Frontal cortex (tissue), 4 donors: ENCODE measurements around the gene CELF5. TPM values are rescaled to one million over a fixed set of nuclear protein-coding genes. Genes with fewer than 3 reads are reported as not detected.

ENCODE experiments used
- DNase-seq, 2 donors: peaks; one replicate each; pipeline ENCODE4 v3.0.0; 2012; ENCODE audit warnings: low spot score in 2 of 2
- FAIRE-seq: peaks from 2 replicates; lab custom pipeline; 2012; peaks lifted over from hg19 to GRCh38; lab: Jason Lieb, UNC
- total RNA-seq: library from RNA; depleted of rRNA; stranded (reverse); fragments of >200 nt; gene quantifications from one replicate; pipeline ENCODE4 v1.2.3, GENCODE V29; 2014
- donor health status: control.
- donor health status: control.
- donor health status: control.

The CELF5 gene
- 50.1 TPM for total RNA-seq

- FAIRE-seq: no peak
- DNase-seq: peak; percentile 88 to 89
Observed at GRCh38 chr19:3224346-3225168, at the start of gene CELF5. Gene CELF5 (plus strand): TSS chr19:3224661. CDS start chr19:3224740, 79 bp downstream.

DNA sequence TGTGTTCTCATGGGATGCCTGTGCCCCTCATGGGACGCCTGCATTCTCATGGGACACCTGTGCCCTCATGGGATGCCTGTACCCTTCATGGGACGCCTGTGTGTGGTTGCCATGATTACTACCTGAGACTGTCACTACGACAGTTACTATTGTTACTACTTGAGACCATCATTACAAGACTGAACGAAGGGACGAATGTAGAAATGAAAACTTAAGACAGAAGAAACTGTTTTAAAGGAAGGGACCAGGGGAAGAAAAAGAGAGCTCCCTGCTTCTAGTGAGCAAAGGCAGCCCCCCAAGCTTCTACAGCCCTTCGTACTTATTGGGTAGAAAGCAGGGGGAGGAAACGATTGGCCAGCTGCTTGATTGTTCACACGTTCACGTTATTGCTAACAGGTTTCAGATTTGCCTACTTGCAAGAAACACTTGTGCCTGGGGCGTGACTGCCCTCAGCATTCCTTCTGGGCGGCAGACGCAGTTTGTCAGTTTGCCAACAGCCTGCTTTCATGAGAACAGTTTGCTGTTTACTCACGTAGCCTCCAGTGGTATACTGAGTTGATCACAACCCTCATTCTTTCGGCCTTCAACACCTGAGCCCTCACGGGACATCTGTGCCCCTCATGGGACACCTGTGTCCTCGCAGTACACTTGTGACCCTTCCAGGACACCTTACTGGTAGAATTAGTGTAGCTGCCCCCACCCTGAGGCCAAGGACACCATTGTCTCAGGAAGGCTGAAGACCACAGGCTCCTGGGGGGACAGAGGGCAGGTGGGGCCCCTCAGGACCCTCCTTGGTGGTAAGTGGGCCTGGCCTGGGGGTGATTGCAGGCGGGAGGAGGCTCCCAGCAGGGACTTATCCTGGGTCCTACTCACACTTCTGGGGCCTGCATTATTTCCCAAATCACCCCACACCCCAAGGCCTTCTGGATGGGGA, 48.4 kb upstream of the CELF5 start:
- FAIRE-seq (no peak), DNase-seq (no peak)

GRCh38 chr19:3176715-3177501, 47.6 kb upstream of the CELF5 start:
- FAIRE-seq: no peak
- no peak for DNase-seq

DNA sequence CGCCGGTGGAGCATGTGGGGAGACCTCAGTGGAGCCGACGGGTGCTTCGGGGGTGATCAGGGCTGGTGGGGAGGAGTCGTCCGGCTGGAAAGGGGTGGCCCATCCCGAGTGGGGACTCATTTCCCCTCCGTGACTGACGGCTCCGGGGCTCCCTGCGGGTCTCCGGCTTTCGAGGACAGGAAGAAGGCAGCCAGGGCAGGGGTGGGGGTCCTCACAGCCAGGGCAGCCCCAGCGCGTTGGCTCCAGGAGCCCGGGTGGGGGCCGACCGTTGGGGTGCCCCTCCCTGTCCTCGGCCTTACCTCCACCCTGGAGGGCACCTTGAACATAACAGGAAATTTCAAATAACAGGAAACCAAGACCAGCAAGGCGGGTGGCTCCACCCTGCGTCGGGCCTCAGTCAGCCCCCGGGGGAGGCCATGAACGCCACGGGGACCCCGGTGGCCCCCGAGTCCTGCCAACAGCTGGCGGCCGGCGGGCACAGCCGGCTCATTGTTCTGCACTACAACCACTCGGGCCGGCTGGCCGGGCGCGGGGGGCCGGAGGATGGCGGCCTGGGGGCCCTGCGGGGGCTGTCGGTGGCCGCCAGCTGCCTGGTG, 46.0 kb upstream of the CELF5 start, which contains the start of gene S1PR4:
Gene S1PR4 (plus strand): TSS at position 393 of the 596 bp plus-strand sequence. CDS start 24 bp downstream, at position 417.
- FAIRE-seq: no peak

DNA sequence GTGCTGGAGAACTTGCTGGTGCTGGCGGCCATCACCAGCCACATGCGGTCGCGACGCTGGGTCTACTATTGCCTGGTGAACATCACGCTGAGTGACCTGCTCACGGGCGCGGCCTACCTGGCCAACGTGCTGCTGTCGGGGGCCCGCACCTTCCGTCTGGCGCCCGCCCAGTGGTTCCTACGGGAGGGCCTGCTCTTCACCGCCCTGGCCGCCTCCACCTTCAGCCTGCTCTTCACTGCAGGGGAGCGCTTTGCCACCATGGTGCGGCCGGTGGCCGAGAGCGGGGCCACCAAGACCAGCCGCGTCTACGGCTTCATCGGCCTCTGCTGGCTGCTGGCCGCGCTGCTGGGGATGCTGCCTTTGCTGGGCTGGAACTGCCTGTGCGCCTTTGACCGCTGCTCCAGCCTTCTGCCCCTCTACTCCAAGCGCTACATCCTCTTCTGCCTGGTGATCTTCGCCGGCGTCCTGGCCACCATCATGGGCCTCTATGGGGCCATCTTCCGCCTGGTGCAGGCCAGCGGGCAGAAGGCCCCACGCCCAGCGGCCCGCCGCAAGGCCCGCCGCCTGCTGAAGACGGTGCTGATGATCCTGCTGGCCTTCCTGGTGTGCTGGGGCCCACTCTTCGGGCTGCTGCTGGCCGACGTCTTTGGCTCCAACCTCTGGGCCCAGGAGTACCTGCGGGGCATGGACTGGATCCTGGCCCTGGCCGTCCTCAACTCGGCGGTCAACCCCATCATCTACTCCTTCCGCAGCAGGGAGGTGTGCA, 45.3 kb upstream of the CELF5 start:
- DNase-seq (no peak), FAIRE-seq (no peak)

More for the DNA sequence above, 46.0 kb upstream of the CELF5 start, which contains the start of gene S1PR4:
- DNase-seq: no peak

GRCh38 chr19:3179739-3180293, 44.6 kb upstream of the CELF5 start:
- DNase-seq (no peak), FAIRE-seq (no peak)

DNA sequence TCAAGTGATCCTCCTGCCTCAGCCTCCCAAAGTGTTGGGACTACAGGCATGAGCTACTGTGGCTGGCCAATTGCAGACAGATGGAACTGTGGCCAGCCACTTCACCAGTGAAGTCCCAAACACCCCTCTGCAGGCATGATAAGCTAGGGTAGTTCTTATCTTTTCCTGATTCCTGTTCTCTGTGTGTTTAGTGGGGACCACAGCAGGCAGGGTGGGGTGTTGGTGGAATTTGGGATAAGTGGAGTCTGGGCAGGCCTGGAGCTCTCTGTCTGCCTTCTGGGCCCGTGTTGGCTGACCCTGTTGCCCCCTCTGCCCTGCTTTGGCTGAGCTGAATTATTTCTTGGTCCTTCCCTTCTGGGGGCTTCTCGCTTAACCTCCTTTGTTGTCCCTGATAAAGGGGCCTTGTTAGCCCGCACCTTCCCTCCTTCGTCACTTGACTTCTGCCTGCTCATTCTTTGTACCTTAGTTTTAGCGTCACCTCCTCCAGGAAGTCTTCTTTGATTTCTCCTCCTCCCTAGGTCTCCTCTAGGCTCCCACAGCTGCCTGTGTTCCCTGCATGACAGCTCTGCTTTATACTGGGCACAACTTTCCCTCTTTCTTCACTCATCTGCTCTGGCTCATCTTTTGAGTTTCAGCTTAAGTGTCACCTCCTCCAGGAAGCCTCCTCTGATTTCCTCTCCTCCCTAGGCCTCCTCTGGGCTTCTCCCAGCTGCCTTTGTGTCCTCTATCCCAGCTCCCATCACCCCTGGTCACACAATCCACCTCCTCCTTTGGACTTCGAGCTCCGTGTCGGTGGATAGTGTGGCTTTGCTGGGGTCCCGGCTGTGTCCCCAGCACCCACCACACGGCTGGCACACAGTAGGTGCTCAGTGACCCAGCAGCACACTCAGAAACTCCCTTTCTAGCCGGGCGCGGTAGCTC, 40.5 kb upstream of the CELF5 start:
- FAIRE-seq: no peak
- no peak for DNase-seq

DNA sequence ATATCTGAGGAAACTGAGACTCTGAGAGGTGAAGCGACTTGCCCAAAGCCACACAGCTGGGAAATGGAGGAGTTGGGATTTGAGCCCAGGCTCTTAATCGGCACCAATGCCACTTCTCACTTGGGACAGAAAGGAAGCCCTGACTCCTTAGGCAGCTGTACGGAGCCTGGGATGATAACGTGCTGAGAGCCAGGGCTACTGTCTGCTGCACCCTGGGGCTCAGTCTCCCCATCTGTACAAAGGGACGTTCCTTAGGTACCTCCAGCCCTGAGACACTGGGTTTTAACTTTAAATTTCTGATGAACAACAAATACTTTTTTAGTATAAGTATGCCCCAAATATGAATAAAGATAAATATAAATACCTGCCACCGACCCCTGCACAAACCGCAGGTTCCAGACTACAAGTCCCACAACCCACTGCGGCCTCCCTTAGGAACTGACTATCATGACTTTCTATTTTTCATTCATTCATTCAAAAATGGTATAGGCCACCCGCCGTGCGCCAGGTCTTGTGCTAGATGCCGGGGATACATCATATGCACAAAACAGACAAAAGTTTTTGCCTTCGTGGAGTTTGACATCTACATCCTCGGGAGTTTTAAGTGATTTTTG, 39.5 kb upstream of the CELF5 start:
- DNase-seq: no peak
- FAIRE-seq: no peak

GRCh38 chr19:3185461-3186159, 38.9 kb upstream of the CELF5 start, which contains the start of gene NCLN:
Gene NCLN (plus strand): TSS chr19:3185930. CDS start chr19:3186031, 101 bp downstream.
- DNase-seq (peak; percentile 93 to 96), FAIRE-seq (peak; percentile 30)

DNA sequence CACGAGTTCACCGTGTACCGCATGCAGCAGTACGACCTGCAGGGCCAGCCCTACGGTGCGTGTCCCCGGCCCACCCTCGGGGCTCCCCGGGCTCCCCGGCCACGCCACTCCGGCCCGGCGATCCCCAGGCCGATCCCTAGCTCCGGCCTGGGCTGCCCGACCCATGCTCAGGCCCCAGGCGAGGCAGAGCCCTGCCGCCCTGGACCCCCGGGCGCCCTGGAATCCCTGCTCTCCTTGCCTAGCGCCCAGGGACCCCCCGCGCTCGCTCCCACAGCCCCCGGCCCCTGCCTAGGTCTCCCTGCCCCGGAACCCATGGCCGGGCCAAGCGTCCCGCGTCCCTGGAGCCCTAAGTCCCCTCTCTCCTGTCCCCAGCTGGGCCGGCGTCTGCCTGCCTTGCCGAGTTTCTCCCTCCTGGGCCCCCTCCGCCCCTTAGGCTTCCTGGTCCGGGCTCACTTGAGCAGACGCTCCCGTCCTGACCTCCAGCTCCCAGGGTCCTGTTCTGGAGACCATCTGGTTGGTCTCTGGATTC, 38.2 kb upstream of the CELF5 start:
- FAIRE-seq: no peak
- no peak for DNase-seq

GRCh38 chr19:3186891-3187661, 37.4 kb upstream of the CELF5 start:
- FAIRE-seq (no peak), DNase-seq (no peak)

- DNase-seq: no peak
Observed at GRCh38 chr19:3187662-3188511, 36.6 kb upstream of the CELF5 start.

GRCh38 chr19:3188627-3189596, 35.5 kb upstream of the CELF5 start:
- DNase-seq: no peak
- FAIRE-seq: no peak

More at GRCh38 chr19:3187662-3188511, 36.6 kb upstream of the CELF5 start:
- FAIRE-seq: no peak
